ENCODE measurements around the gene KHK.

The KHK gene

GRCh38 chr2:27065128-27065527 is 21.4 kb upstream of the KHK start:
- no peak overlapping the region for H3K4me3 ChIP-seq (ENCODE audit: low read depth, low read length)
- no peaks in the 10 kb centered on the region for H3K4me1 ChIP-seq (ENCODE audit: control insufficient read depth, insufficient read depth, low read length)
- H3K27ac ChIP-seq (ENCODE audit: low read depth, low read length) = no peak overlapping the region
- H3K9ac ChIP-seq (ENCODE audit: low read depth, low read length) = no peak overlapping the region
- no peaks in the 10 kb centered on the region for H3K9me3 ChIP-seq (ENCODE audit: control insufficient read depth, insufficient read depth, low read length)
- H3K36me3 ChIP-seq (ENCODE audit: control insufficient read depth, insufficient read depth, low read length) = peaks cover 51% of the 10 kb centered on the region
- H3K27me3 ChIP-seq (ENCODE audit: control insufficient read depth, insufficient read depth, low read length) = no peaks in the 10 kb centered on the region

- H3K4me3 ChIP-seq (ENCODE audit: low read depth, low read length) = no peak overlapping the region
- peaks cover 50% of the 10 kb centered on the region for H3K36me3 ChIP-seq (ENCODE audit: control insufficient read depth, insufficient read depth, low read length)
Observed at GRCh38 chr2:27067385-27067784, 19.2 kb upstream of the KHK start.

GRCh38 chr2:27069436-27069835 is 17.1 kb upstream of the KHK start:
- Histone ChIP-seq H3K9ac (ENCODE audit: low read depth, low read length) (no peak overlapping the region), H3K4me3 (ENCODE audit: low read depth, low read length) (no peak overlapping the region), H3K36me3 (ENCODE audit: control insufficient read depth, insufficient read depth, low read length) (peaks cover 44% of the 10 kb centered on the region), H3K9me3 (ENCODE audit: control insufficient read depth, insufficient read depth, low read length) (no peaks in the 10 kb centered on the region), H3K27me3 (ENCODE audit: control insufficient read depth, insufficient read depth, low read length) (no peaks in the 10 kb centered on the region), H3K4me1 (ENCODE audit: control insufficient read depth, insufficient read depth, low read length) (peaks cover 11% of the 10 kb centered on the region), H3K27ac (ENCODE audit: low read depth, low read length) (no peak overlapping the region)

More at GRCh38 chr2:27067385-27067784, 19.2 kb upstream of the KHK start:
- Histone ChIP-seq H3K9me3 (ENCODE audit: control insufficient read depth, insufficient read depth, low read length) (no peaks in the 10 kb centered on the region), H3K9ac (ENCODE audit: low read depth, low read length) (no peak overlapping the region), H3K4me1 (ENCODE audit: control insufficient read depth, insufficient read depth, low read length) (0 out of 2 replicates have a peak, but pooled peaks cover 5% of the 10 kb centered on the region), H3K27me3 (ENCODE audit: control insufficient read depth, insufficient read depth, low read length) (no peaks in the 10 kb centered on the region), H3K27ac (ENCODE audit: low read depth, low read length) (no peak overlapping the region)

- no peak overlapping the region for H3K9ac ChIP-seq (ENCODE audit: low read depth, low read length)
- no peaks in the 10 kb centered on the region for H3K9me3 ChIP-seq (ENCODE audit: control insufficient read depth, insufficient read depth, low read length)
- H3K4me1 ChIP-seq (ENCODE audit: control insufficient read depth, insufficient read depth, low read length) = peaks cover 11% of the 10 kb centered on the region
- peaks cover 44% of the 10 kb centered on the region for H3K36me3 ChIP-seq (ENCODE audit: control insufficient read depth, insufficient read depth, low read length)
- H3K4me3 ChIP-seq (ENCODE audit: low read depth, low read length) = peak overlapping the region; percentile 96
- no peak overlapping the region for H3K27ac ChIP-seq (ENCODE audit: low read depth, low read length)
- no peaks in the 10 kb centered on the region for H3K27me3 ChIP-seq (ENCODE audit: control insufficient read depth, insufficient read depth, low read length)
Observed at GRCh38 chr2:27069961-27070618, 16.5 kb upstream of the KHK start.

GRCh38 chr2:27070653-27071276 is 15.8 kb upstream of the KHK start:
- H3K27me3 ChIP-seq (ENCODE audit: control insufficient read depth, insufficient read depth, low read length) = no peaks in the 10 kb centered on the region
- H3K9ac ChIP-seq (ENCODE audit: low read depth, low read length) = peak overlapping the region; percentile 64
- H3K9me3 ChIP-seq (ENCODE audit: control insufficient read depth, insufficient read depth, low read length) = no peaks in the 10 kb centered on the region
- H3K36me3 ChIP-seq (ENCODE audit: control insufficient read depth, insufficient read depth, low read length) = peaks cover 41% of the 10 kb centered on the region
- H3K4me3 ChIP-seq (ENCODE audit: low read depth, low read length) = peak overlapping the region; percentile 96
- H3K4me1 ChIP-seq (ENCODE audit: control insufficient read depth, insufficient read depth, low read length) = peaks cover 11% of the 10 kb centered on the region
- peak overlapping the region; percentile 69 for H3K27ac ChIP-seq (ENCODE audit: low read depth, low read length)

- peaks cover 38% of the 10 kb centered on the region for H3K36me3 ChIP-seq (ENCODE audit: control insufficient read depth, insufficient read depth, low read length)
- H3K4me3 ChIP-seq (ENCODE audit: low read depth, low read length) = peak within 1 kb of the TSS; percentile 96
- no peaks in the 10 kb centered on the region for H3K9me3 ChIP-seq (ENCODE audit: control insufficient read depth, insufficient read depth, low read length)
- peak within 1 kb of the TSS; percentile 90 for H3K27ac ChIP-seq (ENCODE audit: low read depth, low read length)
- no peaks in the 10 kb centered on the region for H3K27me3 ChIP-seq (ENCODE audit: control insufficient read depth, insufficient read depth, low read length)
- peaks cover 11% of the 10 kb centered on the region for H3K4me1 ChIP-seq (ENCODE audit: control insufficient read depth, insufficient read depth, low read length)
- H3K9ac ChIP-seq (ENCODE audit: low read depth, low read length) = peak within 1 kb of the TSS; percentile 64
Observed at GRCh38 chr2:27071277-27071989, 15.1 kb upstream of the KHK start, which contains the start of gene OST4. OST4 (minus strand) TSS chr2:27071654.

- H3K27ac ChIP-seq (ENCODE audit: low read depth, low read length) = peak overlapping the region; percentile 90
Observed at GRCh38 chr2:27071990-27072830, 14.4 kb upstream of the KHK start.

GRCh38 chr2:27072920-27073319 is 13.7 kb upstream of the KHK start:
- H3K4me1 ChIP-seq (ENCODE audit: control insufficient read depth, insufficient read depth, low read length) = peaks cover 11% of the 10 kb centered on the region
- no peak overlapping the region for H3K9ac ChIP-seq (ENCODE audit: low read depth, low read length)
- peak overlapping the region; percentile 90 for H3K27ac ChIP-seq (ENCODE audit: low read depth, low read length)
- H3K27me3 ChIP-seq (ENCODE audit: control insufficient read depth, insufficient read depth, low read length) = no peaks in the 10 kb centered on the region
- peak overlapping the region; percentile 96; the same call in 1 of the 2 replicates for H3K4me3 ChIP-seq (ENCODE audit: low read depth, low read length)
- no peaks in the 10 kb centered on the region for H3K9me3 ChIP-seq (ENCODE audit: control insufficient read depth, insufficient read depth, low read length)
- H3K36me3 ChIP-seq (ENCODE audit: control insufficient read depth, insufficient read depth, low read length) = peaks cover 27% of the 10 kb centered on the region

More at GRCh38 chr2:27071990-27072830, 14.4 kb upstream of the KHK start:
- Histone ChIP-seq H3K9me3 (ENCODE audit: control insufficient read depth, insufficient read depth, low read length) (no peaks in the 10 kb centered on the region), H3K9ac (ENCODE audit: low read depth, low read length) (peak overlapping the region; percentile 64), H3K36me3 (ENCODE audit: control insufficient read depth, insufficient read depth, low read length) (peaks cover 34% of the 10 kb centered on the region), H3K4me1 (ENCODE audit: control insufficient read depth, insufficient read depth, low read length) (peaks cover 11% of the 10 kb centered on the region), H3K4me3 (ENCODE audit: low read depth, low read length) (peak overlapping the region; percentile 96), H3K27me3 (ENCODE audit: control insufficient read depth, insufficient read depth, low read length) (no peaks in the 10 kb centered on the region)

GRCh38 chr2:27073782-27074181 is 12.8 kb upstream of the KHK start:
- Histone ChIP-seq H3K9ac (ENCODE audit: low read depth, low read length) (no peak overlapping the region), H3K27me3 (ENCODE audit: control insufficient read depth, insufficient read depth, low read length) (no peaks in the 10 kb centered on the region), H3K9me3 (ENCODE audit: control insufficient read depth, insufficient read depth, low read length) (no peaks in the 10 kb centered on the region), H3K27ac (ENCODE audit: low read depth, low read length) (no peak overlapping the region), H3K36me3 (ENCODE audit: control insufficient read depth, insufficient read depth, low read length) (peaks cover 18% of the 10 kb centered on the region), H3K4me3 (ENCODE audit: low read depth, low read length) (no peak overlapping the region), H3K4me1 (ENCODE audit: control insufficient read depth, insufficient read depth, low read length) (peaks cover 16% of the 10 kb centered on the region)

- Histone ChIP-seq H3K36me3 (ENCODE audit: control insufficient read depth, insufficient read depth, low read length) (peaks cover 6% of the 10 kb centered on the region; the same call in 1 of the 2 replicates), H3K9ac (ENCODE audit: low read depth, low read length) (no peak overlapping the region), H3K27me3 (ENCODE audit: control insufficient read depth, insufficient read depth, low read length) (no peaks in the 10 kb centered on the region), H3K4me1 (ENCODE audit: control insufficient read depth, insufficient read depth, low read length) (peaks cover 18% of the 10 kb centered on the region), H3K27ac (ENCODE audit: low read depth, low read length) (no peak overlapping the region), H3K9me3 (ENCODE audit: control insufficient read depth, insufficient read depth, low read length) (no peaks in the 10 kb centered on the region), H3K4me3 (ENCODE audit: low read depth, low read length) (no peak overlapping the region)
Observed at GRCh38 chr2:27074738-27075565, 11.6 kb upstream of the KHK start.
